ENCODE results near the gene HSPA1L.

DNA sequence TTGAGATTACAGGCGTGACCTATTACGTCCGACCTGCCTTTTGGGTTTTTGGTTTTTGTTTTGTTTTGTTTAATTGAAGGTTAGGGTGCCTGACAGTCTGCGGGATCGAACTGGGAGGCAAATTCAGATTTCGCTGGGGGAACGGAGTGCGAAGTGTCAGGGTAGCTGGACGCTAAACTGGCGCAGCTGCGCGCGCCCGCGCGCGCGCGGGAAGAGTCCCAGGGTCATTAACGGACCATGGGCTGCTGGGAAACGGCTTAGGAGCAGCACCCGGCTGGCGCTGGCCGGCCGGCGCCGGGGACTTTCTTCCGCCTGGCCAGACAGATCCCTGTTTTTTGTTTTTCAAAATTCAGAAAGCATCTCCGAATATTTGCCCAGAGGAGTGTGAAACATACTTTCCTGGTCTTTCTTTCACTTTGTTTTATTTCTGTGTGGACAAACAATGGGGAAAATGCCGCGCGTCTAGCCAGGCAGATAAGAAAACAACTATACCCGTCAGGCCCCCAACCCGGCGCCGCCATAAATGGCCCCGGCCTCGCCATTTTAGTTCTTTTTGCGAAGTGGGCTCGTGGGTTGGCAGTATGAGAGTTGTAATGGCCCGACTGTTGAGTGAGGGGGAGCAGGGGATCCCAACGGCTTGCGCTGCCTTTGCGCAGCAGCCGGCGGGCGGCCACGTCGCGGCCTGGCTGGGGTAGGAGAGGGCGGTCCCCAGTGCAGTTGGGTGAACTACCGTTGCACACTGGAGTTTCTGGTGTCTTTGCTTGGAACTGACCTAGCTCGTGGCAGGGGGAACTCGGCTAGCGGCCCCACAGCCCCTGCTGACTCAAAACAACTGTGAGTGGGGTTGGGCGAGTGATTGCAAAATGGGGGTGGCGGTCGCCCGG lies 19.5 kb upstream of the HSPA1L start:
- TF ChIP-seq, protein P1, sequence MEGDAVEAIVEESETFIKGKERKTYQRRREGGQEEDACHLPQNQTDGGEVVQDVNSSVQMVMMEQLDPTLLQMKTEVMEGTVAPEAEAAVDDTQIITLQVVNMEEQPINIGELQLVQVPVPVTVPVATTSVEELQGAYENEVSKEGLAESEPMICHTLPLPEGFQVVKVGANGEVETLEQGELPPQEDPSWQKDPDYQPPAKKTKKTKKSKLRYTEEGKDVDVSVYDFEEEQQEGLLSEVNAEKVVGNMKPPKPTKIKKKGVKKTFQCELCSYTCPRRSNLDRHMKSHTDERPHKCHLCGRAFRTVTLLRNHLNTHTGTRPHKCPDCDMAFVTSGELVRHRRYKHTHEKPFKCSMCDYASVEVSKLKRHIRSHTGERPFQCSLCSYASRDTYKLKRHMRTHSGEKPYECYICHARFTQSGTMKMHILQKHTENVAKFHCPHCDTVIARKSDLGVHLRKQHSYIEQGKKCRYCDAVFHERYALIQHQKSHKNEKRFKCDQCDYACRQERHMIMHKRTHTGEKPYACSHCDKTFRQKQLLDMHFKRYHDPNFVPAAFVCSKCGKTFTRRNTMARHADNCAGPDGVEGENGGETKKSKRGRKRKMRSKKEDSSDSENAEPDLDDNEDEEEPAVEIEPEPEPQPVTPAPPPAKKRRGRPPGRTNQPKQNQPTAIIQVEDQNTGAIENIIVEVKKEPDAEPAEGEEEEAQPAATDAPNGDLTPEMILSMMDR (conservative IDR thresholded peaks at IDR 0.05; ENCODE audit: low read depth in 2 of 2): no peak
- peak; percentile 38; the same call in 1 of the 2 replicates for TF ChIP-seq CREB1 (CRISPR knock-in tag; IDR thresholded peaks at IDR 0.05; ENCODE audit: low read depth)
- TF ChIP-seq POLR2AphosphoS5 (IDR thresholded peaks at IDR 0.05; ENCODE audit: low read depth): peak; percentile 96
- TF ChIP-seq, protein P2, sequence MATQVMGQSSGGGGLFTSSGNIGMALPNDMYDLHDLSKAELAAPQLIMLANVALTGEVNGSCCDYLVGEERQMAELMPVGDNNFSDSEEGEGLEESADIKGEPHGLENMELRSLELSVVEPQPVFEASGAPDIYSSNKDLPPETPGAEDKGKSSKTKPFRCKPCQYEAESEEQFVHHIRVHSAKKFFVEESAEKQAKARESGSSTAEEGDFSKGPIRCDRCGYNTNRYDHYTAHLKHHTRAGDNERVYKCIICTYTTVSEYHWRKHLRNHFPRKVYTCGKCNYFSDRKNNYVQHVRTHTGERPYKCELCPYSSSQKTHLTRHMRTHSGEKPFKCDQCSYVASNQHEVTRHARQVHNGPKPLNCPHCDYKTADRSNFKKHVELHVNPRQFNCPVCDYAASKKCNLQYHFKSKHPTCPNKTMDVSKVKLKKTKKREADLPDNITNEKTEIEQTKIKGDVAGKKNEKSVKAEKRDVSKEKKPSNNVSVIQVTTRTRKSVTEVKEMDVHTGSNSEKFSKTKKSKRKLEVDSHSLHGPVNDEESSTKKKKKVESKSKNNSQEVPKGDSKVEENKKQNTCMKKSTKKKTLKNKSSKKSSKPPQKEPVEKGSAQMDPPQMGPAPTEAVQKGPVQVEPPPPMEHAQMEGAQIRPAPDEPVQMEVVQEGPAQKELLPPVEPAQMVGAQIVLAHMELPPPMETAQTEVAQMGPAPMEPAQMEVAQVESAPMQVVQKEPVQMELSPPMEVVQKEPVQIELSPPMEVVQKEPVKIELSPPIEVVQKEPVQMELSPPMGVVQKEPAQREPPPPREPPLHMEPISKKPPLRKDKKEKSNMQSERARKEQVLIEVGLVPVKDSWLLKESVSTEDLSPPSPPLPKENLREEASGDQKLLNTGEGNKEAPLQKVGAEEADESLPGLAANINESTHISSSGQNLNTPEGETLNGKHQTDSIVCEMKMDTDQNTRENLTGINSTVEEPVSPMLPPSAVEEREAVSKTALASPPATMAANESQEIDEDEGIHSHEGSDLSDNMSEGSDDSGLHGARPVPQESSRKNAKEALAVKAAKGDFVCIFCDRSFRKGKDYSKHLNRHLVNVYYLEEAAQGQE (IDR thresholded peaks at IDR 0.05; ENCODE audit: unreplicated experiment): no peak
- no peak for TF ChIP-seq EZH2 (IDR thresholded peaks at IDR 0.05; ENCODE audit: low read depth, unreplicated experiment)
- no peak for TF ChIP-seq ZNF331 (CRISPR knock-in tag; IDR thresholded peaks at IDR 0.05; ENCODE audit: low read depth)
- TF ChIP-seq EZH2phosphoT487 (IDR thresholded peaks at IDR 0.05; ENCODE audit: unreplicated experiment): no peak
- TF ChIP-seq JUNB (IDR thresholded peaks at IDR 0.05; ENCODE audit: unreplicated experiment): no peak
- peak; percentile 65; the same call in 1 of the 2 replicates for TF ChIP-seq ETS1 (IDR thresholded peaks at IDR 0.05)
- TF ChIP-seq STAT1 (IDR thresholded peaks at IDR 0.05; ENCODE audit: unreplicated experiment): no peak
- TF ChIP-seq ZNF114 (CRISPR knock-in tag; IDR thresholded peaks at IDR 0.05): no peak
- TF ChIP-seq NANOG (IDR thresholded peaks at IDR 0.05; ENCODE audit: borderline replicate concordance): no peak

All from GM23338 (cell line).